GM19468 (cell line): ENCODE results near the gene PTPRT.

Experiments
- ATAC-seq: cut with Tn5 transposase; IDR thresholded peaks from one replicate; pipeline ENCODE4 v1.9.1; 2021; ENCODE audit warnings: mild to moderate bottlenecking, moderate library complexity, moderate number of reproducible peaks; ENCODE audit not compliant: unreplicated experiment; ENCODE audit errors: extremely low read depth

Gene PTPRT

GRCh38 chr20:43034981-43035724 is 154.6 kb downstream of the PTPRT start:
- no peak for ATAC-seq

- ATAC-seq, result no peak
These were observed 157.2 kb downstream of the PTPRT start for GRCh38 chr20:43032459-43032858.

- no peak for ATAC-seq
These were observed 160.5 kb downstream of the PTPRT start for GRCh38 chr20:43029176-43029575.

GRCh38 chr20:43028470-43028869 is 161.2 kb downstream of the PTPRT start:
- ATAC-seq, result no peak

GRCh38 chr20:43023836-43024235 is 165.9 kb downstream of the PTPRT start:
- ATAC-seq, result no peak

- no peak for ATAC-seq
These were observed 167.1 kb downstream of the PTPRT start for GRCh38 chr20:43022568-43022967.

GRCh38 chr20:43022081-43022480 is 167.6 kb downstream of the PTPRT start:
- no peak for ATAC-seq

- no peak for ATAC-seq
These were observed 172.3 kb downstream of the PTPRT start for GRCh38 chr20:43017241-43018030.

- no peak for ATAC-seq
These were observed 173.4 kb downstream of the PTPRT start for GRCh38 chr20:43016257-43016656.

GRCh38 chr20:43015566-43015965 is 174.1 kb downstream of the PTPRT start:
- ATAC-seq, result no peak

- no peak for ATAC-seq
These were observed 175.5 kb downstream of the PTPRT start for GRCh38 chr20:43014206-43014605.

GRCh38 chr20:43011491-43011890 is 178.2 kb downstream of the PTPRT start:
- no peak for ATAC-seq

GRCh38 chr20:43009532-43009931 is 180.2 kb downstream of the PTPRT start:
- no peak for ATAC-seq

- ATAC-seq, result no peak
These were observed 182.2 kb downstream of the PTPRT start for GRCh38 chr20:43007525-43007924.

GRCh38 chr20:43006651-43007375 is 182.9 kb downstream of the PTPRT start:
- no peak for ATAC-seq

GRCh38 chr20:43003318-43003944 is 186.3 kb downstream of the PTPRT start:
- ATAC-seq, result no peak

GRCh38 chr20:42996141-42996540 is 193.6 kb downstream of the PTPRT start:
- no peak for ATAC-seq

- no peak for ATAC-seq
These were observed 201.4 kb downstream of the PTPRT start for GRCh38 chr20:42988319-42988718.

GRCh38 chr20:42987376-42988114 is 202.2 kb downstream of the PTPRT start:
- no peak for ATAC-seq
